Panc1 (cell line): Measurements from ENCODE around the gene MAP3K12.

Experiments used
- CTCF ChIP-seq: fragments of 450-650 bp; IDR thresholded peaks from 2 replicates; pipeline ENCODE4 v1.5.1; 2017; ENCODE audit warnings: mild to moderate bottlenecking
- POLR2AphosphoS5 ChIP-seq: IDR thresholded peaks from 2 replicates; pipeline ENCODE4 v1.6.1; 2012; ENCODE audit warnings: mild to moderate bottlenecking, low read depth, low read length, moderate library complexity
- REST ChIP-seq, 2 experiments: IDR thresholded peaks; 2 replicates each; pipeline ENCODE4 v1.6.1; 2011 to 2012; ENCODE audit warnings: low read depth in 2 of 2, control low read depth in 1 of 2, low read length in 1 of 2, mild to moderate bottlenecking in 1 of 2, moderate library complexity in 1 of 2; ENCODE audit not compliant: insufficient read depth in 1 of 2
- SIN3A ChIP-seq: IDR thresholded peaks from 2 replicates; pipeline ENCODE4 v1.6.1; 2012; ENCODE audit warnings: low read depth, mild to moderate bottlenecking, low read length, moderate library complexity, borderline replicate concordance; ENCODE audit not compliant: insufficient read depth
- TCF7L2 ChIP-seq: IDR thresholded peaks from 2 replicates; pipeline ENCODE4 v1.6.1; 2011; ENCODE audit warnings: mild to moderate bottlenecking, low read depth, low read length, inconsistent platforms

DNA sequence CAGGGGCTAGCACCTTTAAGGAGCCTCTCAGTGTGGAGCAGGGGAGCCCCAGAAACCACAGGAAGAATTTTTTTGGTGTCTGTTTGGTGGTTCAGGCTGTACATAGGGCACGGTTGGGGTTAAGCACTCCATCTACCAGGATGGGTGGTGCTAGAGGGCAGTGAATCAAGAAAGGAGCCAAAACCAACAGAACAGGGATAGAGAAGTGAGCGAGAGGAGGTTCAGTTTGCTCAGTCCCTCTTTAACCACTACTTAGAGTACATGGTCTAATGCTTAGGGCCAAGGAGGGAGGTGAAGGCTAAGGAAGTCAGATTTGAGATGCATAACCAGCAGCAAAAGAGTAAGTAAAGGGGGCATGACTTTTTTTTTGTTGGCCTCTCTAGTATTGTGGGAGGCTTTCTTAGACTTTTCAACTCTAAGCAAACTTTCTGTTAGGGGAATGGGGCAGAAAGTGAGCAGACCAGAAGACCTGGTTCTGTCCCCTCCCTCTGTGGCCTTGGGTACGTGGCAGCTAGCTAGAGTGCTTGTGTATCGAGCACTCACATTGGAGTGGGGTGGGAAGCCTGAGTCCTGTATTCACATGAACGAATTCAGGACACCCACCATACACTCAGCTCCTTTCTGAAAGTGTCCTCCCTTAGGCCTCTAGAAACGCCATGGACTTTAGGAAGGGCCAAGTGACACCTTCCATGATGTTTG lies 14.6 kb upstream of the MAP3K12 start:
- no peak for TF ChIP-seq REST (IDR thresholded peaks at IDR 0.05; ENCODE audit: insufficient read depth in 1 of 2, low read depth in 2 of 2, low read length in 1 of 2)
- no peak for TF ChIP-seq CTCF
- no peak for TF ChIP-seq POLR2AphosphoS5
- TF ChIP-seq TCF7L2, result no peak
- TF ChIP-seq SIN3A, result no peak
